BJ (cell line): Measurements from ENCODE around the gene ZNF8. TPM values are rescaled to one million over a fixed set of nuclear protein-coding genes. Genes with fewer than 3 reads are reported as not detected.

Experiments
- polyA plus RNA-seq: library from polyadenylated mRNA; depleted of rRNA; stranded (reverse); fragments of >200 nt; gene quantifications from 2 replicates; pipeline ENCODE4 v1.2.3, GENCODE V29; 2011; rRNA removed
- small RNA-seq: library from RNA; depleted of rRNA; stranded (forward); fragments of <200 nt; gene quantifications from one replicate; pipeline ENCODE3, GENCODE V24; 2012; ENCODE audit warnings: low replicate concordance, low read depth; ENCODE audit not compliant: insufficient read length

The ZNF8 gene
- polyA plus RNA-seq, 1 experiment: 2.1 TPM

Small RNA genes lying within 50 kb of the gene (small RNA-seq; reads per million reads assigned to genes)
- gene MIR6806: 0.63 reads per million

Other genes with a start within 250 kb of the ZNF8 start
- 0.10 TPM in 1 of 2 replicates, not detected in the other for gene ZSCAN1, start 244.9 kb upstream of the ZNF8 start, polyA plus RNA-seq
- 6.3 and 6.8 TPM in 2 replicates for gene ZNF135, start 219.7 kb upstream of the ZNF8 start, polyA plus RNA-seq
- 15.4 and 18.5 TPM in 2 replicates for gene ZSCAN18, start 180.7 kb upstream of the ZNF8 start, polyA plus RNA-seq
- gene ZNF329, start 128.2 kb upstream of the ZNF8 start, polyA plus RNA-seq: 5.5 and 7.5 TPM in 2 replicates
- 13.0 and 15.2 TPM in 2 replicates for gene ZNF274, start 95.9 kb upstream of the ZNF8 start, polyA plus RNA-seq
- gene ZNF544, start 50.0 kb upstream of the ZNF8 start, polyA plus RNA-seq: 28.6 and 33.4 TPM in 2 replicates
- 34.3 and 39.4 TPM in 2 replicates for gene ERVK3-1, start 26.4 kb downstream of the ZNF8 start, polyA plus RNA-seq
- gene ZSCAN22, start 48.0 kb downstream of the ZNF8 start, polyA plus RNA-seq: 2.1 and 2.3 TPM in 2 replicates
- 13.7 and 15.5 TPM in 2 replicates for gene A1BG, start 74.5 kb downstream of the ZNF8 start, polyA plus RNA-seq
- gene ZNF497, start 83.8 kb downstream of the ZNF8 start, polyA plus RNA-seq: 0.20 TPM in 2 replicates
- gene ZNF837, start 102.1 kb downstream of the ZNF8 start, polyA plus RNA-seq: 0.47 and 0.82 TPM in 2 replicates
- 2,500 and 3,326 TPM in 2 replicates for gene RPS5, start 108.3 kb downstream of the ZNF8 start, polyA plus RNA-seq
- not detected in 2 replicates for gene RNF225, start 116.7 kb downstream of the ZNF8 start, polyA plus RNA-seq
- 8.9 and 10.0 TPM in 2 replicates for gene ZNF584, start 129.7 kb downstream of the ZNF8 start, polyA plus RNA-seq
- 2.7 and 3.2 TPM in 2 replicates for gene ZNF132, start 161.2 kb downstream of the ZNF8 start, polyA plus RNA-seq
- gene ZNF324B, start 172.7 kb downstream of the ZNF8 start, polyA plus RNA-seq: 1.6 and 2.0 TPM in 2 replicates
- gene ZNF324, start 188.1 kb downstream of the ZNF8 start, polyA plus RNA-seq: 3.6 and 4.4 TPM in 2 replicates
- gene ZNF446, start 197.4 kb downstream of the ZNF8 start, polyA plus RNA-seq: 5.0 and 8.2 TPM in 2 replicates
- gene SLC27A5, start 233.0 kb downstream of the ZNF8 start, polyA plus RNA-seq: 8.6 and 13.1 TPM in 2 replicates
- 5.2 and 9.5 TPM in 2 replicates for gene ZBTB45, start 240.9 kb downstream of the ZNF8 start, polyA plus RNA-seq